Measurements from ENCODE around the gene PPP4R4. TPM values are rescaled to one million over a fixed set of nuclear protein-coding genes. Genes with fewer than 3 reads are reported as not detected.
"Not testable (repeated sequence)": the region's sequence is repeated elsewhere in the genome, so short reads cannot be mapped to it uniquely, and the experiment has no call there.

PPP4R4 gene
- total RNA-seq, 6 experiments from 2014 or later: 0.05 to 0.14 TPM; not detected in 4

GRCh38 chr14:94293578-94293924 is 119.4 kb downstream of the PPP4R4 start:
- Mint-ChIP-seq H3K27me3 (ENCODE audit: insufficient read depth) (peaks cover 4% of the 10 kb centered on the region), H3K4me3 (no peak overlapping the region), H3K4me1 (ENCODE audit: low read depth) (no peaks in the 10 kb centered on the region), H3K9me3 (peaks cover 56% of the 10 kb centered on the region), H3K27ac (no peak overlapping the region), H3K36me3 (ENCODE audit: low read depth) (no peaks in the 10 kb centered on the region)
- DNase-seq: no peak
- TF ChIP-seq, protein P1, sequence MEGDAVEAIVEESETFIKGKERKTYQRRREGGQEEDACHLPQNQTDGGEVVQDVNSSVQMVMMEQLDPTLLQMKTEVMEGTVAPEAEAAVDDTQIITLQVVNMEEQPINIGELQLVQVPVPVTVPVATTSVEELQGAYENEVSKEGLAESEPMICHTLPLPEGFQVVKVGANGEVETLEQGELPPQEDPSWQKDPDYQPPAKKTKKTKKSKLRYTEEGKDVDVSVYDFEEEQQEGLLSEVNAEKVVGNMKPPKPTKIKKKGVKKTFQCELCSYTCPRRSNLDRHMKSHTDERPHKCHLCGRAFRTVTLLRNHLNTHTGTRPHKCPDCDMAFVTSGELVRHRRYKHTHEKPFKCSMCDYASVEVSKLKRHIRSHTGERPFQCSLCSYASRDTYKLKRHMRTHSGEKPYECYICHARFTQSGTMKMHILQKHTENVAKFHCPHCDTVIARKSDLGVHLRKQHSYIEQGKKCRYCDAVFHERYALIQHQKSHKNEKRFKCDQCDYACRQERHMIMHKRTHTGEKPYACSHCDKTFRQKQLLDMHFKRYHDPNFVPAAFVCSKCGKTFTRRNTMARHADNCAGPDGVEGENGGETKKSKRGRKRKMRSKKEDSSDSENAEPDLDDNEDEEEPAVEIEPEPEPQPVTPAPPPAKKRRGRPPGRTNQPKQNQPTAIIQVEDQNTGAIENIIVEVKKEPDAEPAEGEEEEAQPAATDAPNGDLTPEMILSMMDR (IDR thresholded peaks at IDR 0.05): no peak

- TF ChIP-seq, protein P1 (IDR thresholded peaks at IDR 0.05): no peak
- H3K27ac Mint-ChIP-seq: no peak overlapping the region
- H3K36me3 Mint-ChIP-seq (ENCODE audit: low read depth): no peaks in the 10 kb centered on the region
- H3K4me3 Mint-ChIP-seq: no peak overlapping the region
- no peak for DNase-seq
- peaks cover 45% of the 10 kb centered on the region for H3K9me3 Mint-ChIP-seq
- no peaks in the 10 kb centered on the region for H3K4me1 Mint-ChIP-seq (ENCODE audit: low read depth)
- peaks cover 2% of the 10 kb centered on the region; the same call in 1 of the 2 replicates for H3K27me3 Mint-ChIP-seq (ENCODE audit: insufficient read depth)
Measured at GRCh38 chr14:94295360-94296180, 121.4 kb downstream of the PPP4R4 start.

- not testable (repeated sequence) for H3K27ac Mint-ChIP-seq; H3K4me3 Mint-ChIP-seq; DNase-seq; H3K4me1 Mint-ChIP-seq (ENCODE audit: low read depth); H3K36me3 Mint-ChIP-seq (ENCODE audit: low read depth); H3K27me3 Mint-ChIP-seq (ENCODE audit: insufficient read depth)
- H3K9me3 Mint-ChIP-seq: peaks cover 39% of the 10 kb centered on the region
Measured at GRCh38 chr14:94296181-94296545, 122.0 kb downstream of the PPP4R4 start.

DNA sequence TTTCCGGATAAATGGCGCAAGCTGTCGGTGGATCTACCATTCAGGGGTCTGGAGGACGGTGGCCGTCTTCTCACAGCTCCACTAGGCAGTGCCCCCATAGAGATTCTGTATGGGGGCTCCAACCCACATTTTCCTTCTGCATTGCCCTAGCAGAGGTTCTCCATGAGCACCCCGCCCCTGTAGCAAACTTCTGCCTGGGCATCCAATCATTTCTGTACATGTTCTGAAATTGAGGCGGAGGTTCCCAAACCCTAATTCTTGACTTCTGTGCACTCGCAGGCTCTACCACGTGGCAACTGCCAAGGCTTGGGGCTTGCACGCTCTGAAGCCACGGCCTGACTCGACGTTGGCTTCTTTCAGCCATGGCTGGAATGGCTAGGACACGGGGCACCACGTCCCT is 124.0 kb downstream of the PPP4R4 start:
- no peak overlapping the region for H3K4me3 Mint-ChIP-seq

DNA sequence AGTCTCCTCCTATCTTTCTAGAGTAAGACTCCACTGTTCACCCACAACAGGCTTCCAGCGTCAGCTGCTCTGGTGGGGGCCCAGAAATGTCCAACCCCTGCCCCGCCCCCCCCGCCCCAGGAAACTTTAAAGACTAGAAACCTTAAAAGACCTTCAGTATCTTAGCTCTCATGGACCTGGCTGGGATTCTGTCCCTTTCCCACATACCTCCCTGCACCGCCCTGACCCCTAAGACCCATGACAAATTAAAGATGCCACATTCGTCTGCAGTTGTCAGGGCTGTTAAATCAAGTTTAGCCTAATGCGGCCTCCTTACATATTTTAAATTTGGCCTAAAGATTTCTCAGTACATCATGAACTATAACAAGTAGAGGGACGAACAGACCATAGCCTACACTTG is 129.0 kb downstream of the PPP4R4 start:
- no peak overlapping the region for H3K4me3 Mint-ChIP-seq
- no peak overlapping the region for H3K27ac Mint-ChIP-seq
- H3K27me3 Mint-ChIP-seq (ENCODE audit: insufficient read depth): no peaks in the 10 kb centered on the region; the same call in none of the 2 replicates
- H3K4me1 Mint-ChIP-seq (ENCODE audit: low read depth): no peaks in the 10 kb centered on the region
- TF ChIP-seq, protein P1 (IDR thresholded peaks at IDR 0.05): no peak
- H3K9me3 Mint-ChIP-seq: peaks cover 26% of the 10 kb centered on the region
- no peaks in the 10 kb centered on the region for H3K36me3 Mint-ChIP-seq (ENCODE audit: low read depth)
- no peak for DNase-seq

More for the DNA sequence above, 124.0 kb downstream of the PPP4R4 start:
- no peaks in the 10 kb centered on the region for H3K27me3 Mint-ChIP-seq (ENCODE audit: insufficient read depth)
- H3K36me3 Mint-ChIP-seq (ENCODE audit: low read depth): no peaks in the 10 kb centered on the region
- H3K9me3 Mint-ChIP-seq: peaks cover 25% of the 10 kb centered on the region
- TF ChIP-seq, protein P1 (IDR thresholded peaks at IDR 0.05): no peak
- H3K4me1 Mint-ChIP-seq (ENCODE audit: low read depth): no peaks in the 10 kb centered on the region
- no peak for DNase-seq
- H3K27ac Mint-ChIP-seq: no peak overlapping the region

- DNase-seq: no peak
- Mint-ChIP-seq H3K4me1 (ENCODE audit: low read depth) (no peaks in the 10 kb centered on the region), H3K9me3 (peaks cover 30% of the 10 kb centered on the region), H3K4me3 (no peak overlapping the region), H3K27me3 (ENCODE audit: insufficient read depth) (no peaks in the 10 kb centered on the region; the same call in none of the 2 replicates), H3K27ac (no peak overlapping the region), H3K36me3 (ENCODE audit: low read depth) (no peaks in the 10 kb centered on the region)
- TF ChIP-seq, protein P1 (IDR thresholded peaks at IDR 0.05): no peak
Measured at GRCh38 chr14:94304243-94304642, 130.1 kb downstream of the PPP4R4 start.
